OCI-LY7 (cell line): ENCODE measurements around the gene PRLH.

Source experiments
- CTCF ChIP-seq: fragments of 200-600 bp; sonication (generic); conservative IDR thresholded peaks from 2 replicates; pipeline ENCODE4 v1.5.1; 2014; ENCODE audit warnings: mild to moderate bottlenecking, antibody characterized with exemption, low read length, moderate library complexity, mixed read lengths
- EZH2phosphoT487 ChIP-seq: fragments of 200-600 bp; sonication (generic); IDR thresholded peaks from 2 replicates; pipeline ENCODE4 v1.6.1; 2018; ENCODE audit warnings: low read depth, borderline replicate concordance, mild to moderate bottlenecking, mixed run types, antibody characterized with exemption, low read length, moderate library complexity, mixed read lengths

GRCh38 chr2:237517163-237517562, 49.2 kb upstream of the PRLH start:
- TF ChIP-seq CTCF (no peak), EZH2phosphoT487 (no peak)
